Stimulated activated CD4-positive, alpha-beta T cell treated with anti-CD3 and anti-CD28 coated beads, Interleukin-12 subunit alpha, Interleukin-12 subunit beta, amount 100 ng/mL, for 4 hours (primary cell): ENCODE measurements around the gene FOSL1.

Source experiments
- DNase-seq: peaks from one replicate; pipeline ENCODE4 v3.0.0-alpha.2; 2020

Gene FOSL1

GRCh38 chr11:65879617-65880016 lies 20.6 kb downstream of the FOSL1 start, which contains the start of gene CTSW:
Gene CTSW (plus strand): TSS chr11:65879837. CDS start chr11:65879855, 18 bp downstream.
- no peak for DNase-seq

GRCh38 chr11:65873318-65874156 lies 26.7 kb downstream of the FOSL1 start:
- peak; percentile 97 for DNase-seq

DNA sequence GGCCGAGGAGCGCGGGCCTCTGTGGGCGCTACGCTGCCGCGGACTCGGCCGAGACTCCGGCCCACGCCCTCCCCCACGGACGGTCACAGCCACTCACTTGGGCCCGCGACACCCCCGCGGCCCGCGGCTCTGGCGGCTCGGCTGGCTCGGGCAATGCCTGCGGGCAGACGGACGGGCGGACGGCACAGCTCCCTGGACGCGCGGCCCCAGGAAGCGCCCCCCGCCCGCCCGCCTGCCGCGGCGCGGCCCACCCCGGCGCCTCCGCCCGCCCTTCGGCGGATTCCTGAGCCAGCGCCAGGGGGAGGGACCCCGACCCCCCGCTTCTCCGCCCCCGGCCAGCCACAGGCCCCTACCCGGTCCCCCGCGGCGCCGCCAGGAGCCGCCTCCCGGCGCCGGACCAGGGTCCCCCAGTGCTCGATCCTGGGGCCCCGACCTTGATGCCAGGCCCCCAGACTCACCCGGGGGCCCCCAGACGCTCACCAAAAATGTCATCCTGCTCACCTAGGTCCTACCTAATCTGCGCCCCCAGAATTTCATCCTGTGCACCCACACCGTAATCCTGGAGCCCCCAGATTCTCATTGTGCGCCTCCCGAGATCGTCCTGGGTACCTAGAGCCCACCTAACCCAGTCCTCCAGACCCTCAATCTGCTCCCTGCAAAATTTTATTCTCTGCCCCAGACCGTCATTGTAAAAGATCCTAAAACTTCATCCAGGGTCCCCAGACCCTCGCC lies 27.4 kb downstream of the FOSL1 start, which contains the start of gene EFEMP2:
Gene EFEMP2, minus strand, starts transcription at position 215 of the 732 bp plus-strand sequence. CDS start 446 bp downstream, outside the sequence.
- no peak for DNase-seq

DNA sequence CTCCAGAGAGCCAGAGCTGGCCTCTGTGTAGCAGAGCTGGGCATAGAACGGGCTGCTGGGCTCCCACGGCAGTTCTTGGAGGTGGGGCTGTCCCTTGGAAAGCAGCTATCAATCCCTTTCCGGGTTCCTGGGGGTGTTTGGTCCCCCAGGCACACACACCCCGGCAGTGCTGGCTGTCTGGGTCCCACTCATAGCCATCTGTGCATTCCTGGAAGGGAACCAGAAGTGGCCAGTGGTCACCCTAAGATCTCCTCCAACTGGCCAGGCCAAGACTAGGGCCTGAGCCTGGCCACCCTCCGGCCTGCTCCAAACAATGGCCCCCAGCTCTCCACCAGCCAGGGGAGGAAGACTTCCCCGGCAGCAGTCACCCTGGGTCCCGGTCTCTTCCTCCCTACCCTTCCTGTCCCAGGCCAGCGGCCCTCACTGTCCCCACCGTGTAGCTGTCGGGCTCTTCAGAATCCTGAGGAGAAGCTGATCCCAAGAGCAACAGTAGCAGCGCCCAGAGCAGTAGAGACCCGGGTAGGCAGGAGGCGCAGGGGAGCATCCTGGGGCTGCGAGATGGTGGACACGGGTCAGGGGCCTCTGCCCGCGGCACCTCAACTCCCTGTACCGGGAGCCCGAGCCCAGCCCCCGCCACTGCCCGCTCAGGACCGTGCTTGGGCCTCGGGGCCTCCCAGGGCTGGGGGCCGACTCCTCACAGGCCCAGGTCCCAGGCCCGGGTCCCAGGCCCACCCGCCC lies 28.2 kb downstream of the FOSL1 start:
- no peak for DNase-seq

GRCh38 chr11:65870706-65871681 lies 29.2 kb downstream of the FOSL1 start:
- DNase-seq = no peak

GRCh38 chr11:65870307-65870658 lies 29.9 kb downstream of the FOSL1 start:
- no peak for DNase-seq

- DNase-seq = no peak
Measured at GRCh38 chr11:65869643-65870306, 30.4 kb downstream of the FOSL1 start.

GRCh38 chr11:65868907-65869306 lies 31.3 kb downstream of the FOSL1 start:
- no peak for DNase-seq

DNA sequence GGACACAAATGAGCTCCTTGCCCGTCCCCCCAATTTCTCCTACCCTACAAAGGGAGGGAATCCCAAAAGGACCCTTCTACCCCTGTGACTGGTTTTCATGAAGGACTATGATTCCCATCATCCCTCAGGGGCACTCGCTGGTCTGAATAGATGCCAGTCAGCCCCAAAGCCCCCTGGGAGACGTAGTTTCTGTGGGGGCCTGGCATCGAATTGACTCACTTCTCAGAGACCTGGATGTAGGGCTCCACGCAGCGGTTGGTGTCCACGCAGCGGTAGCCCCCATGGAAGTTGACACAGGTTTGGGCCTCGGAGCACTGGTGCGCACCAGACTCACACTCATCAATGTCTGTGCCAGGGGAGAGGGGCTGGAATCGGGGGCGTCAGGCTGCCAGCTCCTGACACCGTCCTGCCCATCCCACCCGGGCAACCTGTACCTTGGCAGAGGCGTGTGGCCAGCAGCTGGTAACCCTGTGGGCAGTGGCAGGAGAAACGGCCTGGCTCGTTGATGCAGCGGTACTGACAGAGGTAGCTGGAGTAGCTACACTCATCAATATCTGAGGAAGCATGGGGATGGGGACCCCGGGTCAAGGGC lies 32.0 kb downstream of the FOSL1 start:
- no peak for DNase-seq

GRCh38 chr11:65867284-65868071 lies 32.7 kb downstream of the FOSL1 start:
- no peak for DNase-seq

GRCh38 chr11:65866509-65867283 lies 33.5 kb downstream of the FOSL1 start:
- DNase-seq = no peak

- DNase-seq = no peak
Measured at GRCh38 chr11:65865550-65866172, 34.5 kb downstream of the FOSL1 start.

GRCh38 chr11:65864706-65865471 lies 35.3 kb downstream of the FOSL1 start:
- no peak for DNase-seq

- DNase-seq = no peak
Measured at GRCh38 chr11:65863889-65864705, 36.1 kb downstream of the FOSL1 start.

GRCh38 chr11:65862941-65863888 lies 37.0 kb downstream of the FOSL1 start:
- DNase-seq = no peak

- no peak for DNase-seq
Measured at GRCh38 chr11:65862191-65862735, 37.9 kb downstream of the FOSL1 start.
